HG02763 (cell line): Measurements from ENCODE around the gene WRAP73.

Experiments
- ATAC-seq: cut with Tn5 transposase; IDR thresholded peaks from one replicate; pipeline ENCODE4 v1.9.1; 2021; ENCODE audit warnings: mild to moderate bottlenecking, moderate library complexity; ENCODE audit not compliant: unreplicated experiment

WRAP73 gene

GRCh38 chr1:3649342-3650247 lies at the start of gene WRAP73:
Gene WRAP73 (minus strand): TSS chr1:3650103. CDS start chr1:3649999, 104 bp downstream.
- peak; percentile 81 for ATAC-seq

GRCh38 chr1:3699596-3699995 lies 49.7 kb upstream of the WRAP73 start:
- ATAC-seq, result no peak

GRCh38 chr1:3698660-3699408 lies 48.9 kb upstream of the WRAP73 start:
- ATAC-seq, result no peak

- no peak for ATAC-seq
These were observed 47.9 kb upstream of the WRAP73 start for GRCh38 chr1:3697810-3698209.

- ATAC-seq, result no peak
These were observed 47.2 kb upstream of the WRAP73 start for GRCh38 chr1:3697104-3697503.

GRCh38 chr1:3696689-3697088 lies 46.8 kb upstream of the WRAP73 start:
- ATAC-seq, result no peak

- no peak for ATAC-seq
These were observed 45.7 kb upstream of the WRAP73 start for GRCh38 chr1:3695326-3696217.

- ATAC-seq, result no peak
These were observed 43.4 kb upstream of the WRAP73 start for GRCh38 chr1:3693321-3693720.

GRCh38 chr1:3692598-3692997 lies 42.7 kb upstream of the WRAP73 start:
- ATAC-seq, result no peak

GRCh38 chr1:3691421-3692204 lies 41.7 kb upstream of the WRAP73 start:
- ATAC-seq, result no peak

- no peak for ATAC-seq
These were observed 40.6 kb upstream of the WRAP73 start for GRCh38 chr1:3690282-3691065.

GRCh38 chr1:3689138-3689750 lies 39.3 kb upstream of the WRAP73 start:
- no peak for ATAC-seq

GRCh38 chr1:3688356-3689137 lies 38.6 kb upstream of the WRAP73 start:
- ATAC-seq, result no peak

- no peak for ATAC-seq
These were observed 37.6 kb upstream of the WRAP73 start for GRCh38 chr1:3687504-3687903.

GRCh38 chr1:3685906-3686305 lies 36.0 kb upstream of the WRAP73 start:
- no peak for ATAC-seq

- no peak for ATAC-seq
These were observed 35.3 kb upstream of the WRAP73 start for GRCh38 chr1:3685222-3685621.

GRCh38 chr1:3683992-3684391 lies 34.1 kb upstream of the WRAP73 start:
- ATAC-seq, result no peak

- no peak for ATAC-seq
These were observed 33.3 kb upstream of the WRAP73 start for GRCh38 chr1:3683197-3683596.
